H1 (cell line): ENCODE data around the gene AADACL2. TPM values are rescaled to one million over a fixed set of nuclear protein-coding genes. Genes with fewer than 3 reads are reported as not detected.

Source experiments
- BACH1 ChIP-seq: IDR thresholded peaks from 2 replicates; pipeline ENCODE4 v1.6.1; 2012; ENCODE audit warnings: low read length, improper control_type of control experiment
- BRCA1 ChIP-seq: IDR thresholded peaks from 2 replicates; pipeline ENCODE4 v1.6.1; 2012; ENCODE audit warnings: low read depth, low read length, improper control_type of control experiment
- CHD1 ChIP-seq: IDR thresholded peaks from 2 replicates; pipeline ENCODE4 v1.6.1; 2012; ENCODE audit warnings: low read depth, low read length, improper control_type of control experiment
- GTF2F1 ChIP-seq: IDR thresholded peaks from 2 replicates; pipeline ENCODE4 v1.6.1; 2012; ENCODE audit warnings: low read depth, low read length, improper control_type of control experiment, borderline replicate concordance
- KDM1A ChIP-seq: fragments of 200-600, 300-600 bp; sonication (generic); IDR thresholded peaks from 2 replicates; pipeline ENCODE4 v1.7.1; 2016; ENCODE audit warnings: mild to moderate bottlenecking, low read length, borderline replicate concordance
- polyA plus RNA-seq, 7 experiments: library from polyadenylated mRNA; depleted of rRNA in 3 of 7; stranded (reverse) in 5 of 7; unstranded in 2 of 7; fragments of >200 nt in 5 of 7; fragments of 200-250 nt in 2 of 7; gene quantifications; 1 replicate in 5 of 7; 2 replicates in 1 of 7; 4 replicates in 1 of 7; pipeline versions ENCODE4 v1.2.1 to v1.2.3, GENCODE V29; 2011 to 2013; ENCODE audit warnings: missing spikeins in 2 of 7, mixed read lengths in 2 of 7
- total RNA-seq: library from RNA; stranded (reverse); fragmentation: NEBNext Ultra II Directional; extraction: Animal tissue kit (Norgen Biotek cat#: 25700); gene quantifications from 2 replicates; pipeline ENCODE4 v1.2.1, GENCODE V29; 2021
- TF ChIP-seq, protein P1 (sequence below): fragments of 300-600 bp; sonication (generic); IDR thresholded peaks from 2 replicates; pipeline ENCODE4 v1.7.1; 2012; ENCODE audit warnings: low read length, moderate library complexity, mild to moderate bottlenecking, inconsistent platforms; ENCODE audit not compliant: insufficient replicate concordance
- TF ChIP-seq, protein P2 (sequence below): IDR thresholded peaks from 2 replicates; pipeline ENCODE4 v1.6.1; 2011; ENCODE audit warnings: low read length, improper control_type of control experiment
- TF ChIP-seq, protein P3 (sequence below): IDR thresholded peaks from 2 replicates; pipeline ENCODE4 v1.6.1; 2011; ENCODE audit warnings: low read depth, mild to moderate bottlenecking, low read length; ENCODE audit not compliant: insufficient read depth

The AADACL2 gene
- total and polyA plus RNA-seq, 2 of the 8 experiments (the other 6 are each of a cell fraction or from before 2014, with no cell fraction given), result not detected

DNA sequence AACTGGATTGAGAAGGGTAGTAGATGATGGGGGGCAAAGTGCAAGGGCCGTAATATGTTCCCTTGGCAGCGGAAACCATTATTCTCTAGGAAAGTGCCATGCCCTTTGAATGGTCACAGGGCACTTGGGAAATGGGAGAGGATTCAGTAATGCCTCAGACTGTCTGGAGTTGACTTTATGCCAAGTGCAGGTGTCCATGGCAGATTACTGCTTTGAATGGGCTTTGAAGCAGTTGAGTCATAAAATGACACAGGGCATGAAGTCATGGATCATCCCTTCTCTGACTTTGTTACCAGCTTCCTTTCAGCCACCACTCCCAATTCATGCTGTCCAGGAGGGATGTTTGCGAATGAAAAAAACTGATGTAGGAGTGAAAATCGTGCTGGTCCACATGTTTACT, 20.1 kb downstream of the AADACL2 start (continued):
- TF ChIP-seq, protein P1, sequence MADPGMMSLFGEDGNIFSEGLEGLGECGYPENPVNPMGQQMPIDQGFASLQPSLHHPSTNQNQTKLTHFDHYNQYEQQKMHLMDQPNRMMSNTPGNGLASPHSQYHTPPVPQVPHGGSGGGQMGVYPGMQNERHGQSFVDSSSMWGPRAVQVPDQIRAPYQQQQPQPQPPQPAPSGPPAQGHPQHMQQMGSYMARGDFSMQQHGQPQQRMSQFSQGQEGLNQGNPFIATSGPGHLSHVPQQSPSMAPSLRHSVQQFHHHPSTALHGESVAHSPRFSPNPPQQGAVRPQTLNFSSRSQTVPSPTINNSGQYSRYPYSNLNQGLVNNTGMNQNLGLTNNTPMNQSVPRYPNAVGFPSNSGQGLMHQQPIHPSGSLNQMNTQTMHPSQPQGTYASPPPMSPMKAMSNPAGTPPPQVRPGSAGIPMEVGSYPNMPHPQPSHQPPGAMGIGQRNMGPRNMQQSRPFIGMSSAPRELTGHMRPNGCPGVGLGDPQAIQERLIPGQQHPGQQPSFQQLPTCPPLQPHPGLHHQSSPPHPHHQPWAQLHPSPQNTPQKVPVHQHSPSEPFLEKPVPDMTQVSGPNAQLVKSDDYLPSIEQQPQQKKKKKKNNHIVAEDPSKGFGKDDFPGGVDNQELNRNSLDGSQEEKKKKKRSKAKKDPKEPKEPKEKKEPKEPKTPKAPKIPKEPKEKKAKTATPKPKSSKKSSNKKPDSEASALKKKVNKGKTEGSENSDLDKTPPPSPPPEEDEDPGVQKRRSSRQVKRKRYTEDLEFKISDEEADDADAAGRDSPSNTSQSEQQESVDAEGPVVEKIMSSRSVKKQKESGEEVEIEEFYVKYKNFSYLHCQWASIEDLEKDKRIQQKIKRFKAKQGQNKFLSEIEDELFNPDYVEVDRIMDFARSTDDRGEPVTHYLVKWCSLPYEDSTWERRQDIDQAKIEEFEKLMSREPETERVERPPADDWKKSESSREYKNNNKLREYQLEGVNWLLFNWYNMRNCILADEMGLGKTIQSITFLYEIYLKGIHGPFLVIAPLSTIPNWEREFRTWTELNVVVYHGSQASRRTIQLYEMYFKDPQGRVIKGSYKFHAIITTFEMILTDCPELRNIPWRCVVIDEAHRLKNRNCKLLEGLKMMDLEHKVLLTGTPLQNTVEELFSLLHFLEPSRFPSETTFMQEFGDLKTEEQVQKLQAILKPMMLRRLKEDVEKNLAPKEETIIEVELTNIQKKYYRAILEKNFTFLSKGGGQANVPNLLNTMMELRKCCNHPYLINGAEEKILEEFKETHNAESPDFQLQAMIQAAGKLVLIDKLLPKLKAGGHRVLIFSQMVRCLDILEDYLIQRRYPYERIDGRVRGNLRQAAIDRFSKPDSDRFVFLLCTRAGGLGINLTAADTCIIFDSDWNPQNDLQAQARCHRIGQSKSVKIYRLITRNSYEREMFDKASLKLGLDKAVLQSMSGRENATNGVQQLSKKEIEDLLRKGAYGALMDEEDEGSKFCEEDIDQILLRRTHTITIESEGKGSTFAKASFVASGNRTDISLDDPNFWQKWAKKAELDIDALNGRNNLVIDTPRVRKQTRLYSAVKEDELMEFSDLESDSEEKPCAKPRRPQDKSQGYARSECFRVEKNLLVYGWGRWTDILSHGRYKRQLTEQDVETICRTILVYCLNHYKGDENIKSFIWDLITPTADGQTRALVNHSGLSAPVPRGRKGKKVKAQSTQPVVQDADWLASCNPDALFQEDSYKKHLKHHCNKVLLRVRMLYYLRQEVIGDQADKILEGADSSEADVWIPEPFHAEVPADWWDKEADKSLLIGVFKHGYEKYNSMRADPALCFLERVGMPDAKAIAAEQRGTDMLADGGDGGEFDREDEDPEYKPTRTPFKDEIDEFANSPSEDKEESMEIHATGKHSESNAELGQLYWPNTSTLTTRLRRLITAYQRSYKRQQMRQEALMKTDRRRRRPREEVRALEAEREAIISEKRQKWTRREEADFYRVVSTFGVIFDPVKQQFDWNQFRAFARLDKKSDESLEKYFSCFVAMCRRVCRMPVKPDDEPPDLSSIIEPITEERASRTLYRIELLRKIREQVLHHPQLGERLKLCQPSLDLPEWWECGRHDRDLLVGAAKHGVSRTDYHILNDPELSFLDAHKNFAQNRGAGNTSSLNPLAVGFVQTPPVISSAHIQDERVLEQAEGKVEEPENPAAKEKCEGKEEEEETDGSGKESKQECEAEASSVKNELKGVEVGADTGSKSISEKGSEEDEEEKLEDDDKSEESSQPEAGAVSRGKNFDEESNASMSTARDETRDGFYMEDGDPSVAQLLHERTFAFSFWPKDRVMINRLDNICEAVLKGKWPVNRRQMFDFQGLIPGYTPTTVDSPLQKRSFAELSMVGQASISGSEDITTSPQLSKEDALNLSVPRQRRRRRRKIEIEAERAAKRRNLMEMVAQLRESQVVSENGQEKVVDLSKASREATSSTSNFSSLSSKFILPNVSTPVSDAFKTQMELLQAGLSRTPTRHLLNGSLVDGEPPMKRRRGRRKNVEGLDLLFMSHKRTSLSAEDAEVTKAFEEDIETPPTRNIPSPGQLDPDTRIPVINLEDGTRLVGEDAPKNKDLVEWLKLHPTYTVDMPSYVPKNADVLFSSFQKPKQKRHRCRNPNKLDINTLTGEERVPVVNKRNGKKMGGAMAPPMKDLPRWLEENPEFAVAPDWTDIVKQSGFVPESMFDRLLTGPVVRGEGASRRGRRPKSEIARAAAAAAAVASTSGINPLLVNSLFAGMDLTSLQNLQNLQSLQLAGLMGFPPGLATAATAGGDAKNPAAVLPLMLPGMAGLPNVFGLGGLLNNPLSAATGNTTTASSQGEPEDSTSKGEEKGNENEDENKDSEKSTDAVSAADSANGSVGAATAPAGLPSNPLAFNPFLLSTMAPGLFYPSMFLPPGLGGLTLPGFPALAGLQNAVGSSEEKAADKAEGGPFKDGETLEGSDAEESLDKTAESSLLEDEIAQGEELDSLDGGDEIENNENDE, result no peak
- TF ChIP-seq BACH1 (no peak), CHD1 (no peak), GTF2F1 (no peak), BRCA1 (no peak), KDM1A (no peak)
- TF ChIP-seq, protein P2, sequence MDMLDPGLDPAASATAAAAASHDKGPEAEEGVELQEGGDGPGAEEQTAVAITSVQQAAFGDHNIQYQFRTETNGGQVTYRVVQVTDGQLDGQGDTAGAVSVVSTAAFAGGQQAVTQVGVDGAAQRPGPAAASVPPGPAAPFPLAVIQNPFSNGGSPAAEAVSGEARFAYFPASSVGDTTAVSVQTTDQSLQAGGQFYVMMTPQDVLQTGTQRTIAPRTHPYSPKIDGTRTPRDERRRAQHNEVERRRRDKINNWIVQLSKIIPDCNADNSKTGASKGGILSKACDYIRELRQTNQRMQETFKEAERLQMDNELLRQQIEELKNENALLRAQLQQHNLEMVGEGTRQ, result no peak
- TF ChIP-seq, protein P3, sequence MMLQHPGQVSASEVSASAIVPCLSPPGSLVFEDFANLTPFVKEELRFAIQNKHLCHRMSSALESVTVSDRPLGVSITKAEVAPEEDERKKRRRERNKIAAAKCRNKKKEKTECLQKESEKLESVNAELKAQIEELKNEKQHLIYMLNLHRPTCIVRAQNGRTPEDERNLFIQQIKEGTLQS, result no peak
